A549 (cell line): ENCODE data around the gene UGT1A9.

Experiments used
- EP300 ChIP-seq, 2 experiments: fragments of >200 bp; sonication (Bioruptor Twin); formaldehyde crosslinking; IDR thresholded peaks; 2 replicates in 1 of 2; 3 replicates in 1 of 2; pipeline ENCODE4 v1.6.1; 2016 to 2017
- MAX ChIP-seq: IDR thresholded peaks from 2 replicates; pipeline ENCODE4 v1.6.1; 2012

DNA sequence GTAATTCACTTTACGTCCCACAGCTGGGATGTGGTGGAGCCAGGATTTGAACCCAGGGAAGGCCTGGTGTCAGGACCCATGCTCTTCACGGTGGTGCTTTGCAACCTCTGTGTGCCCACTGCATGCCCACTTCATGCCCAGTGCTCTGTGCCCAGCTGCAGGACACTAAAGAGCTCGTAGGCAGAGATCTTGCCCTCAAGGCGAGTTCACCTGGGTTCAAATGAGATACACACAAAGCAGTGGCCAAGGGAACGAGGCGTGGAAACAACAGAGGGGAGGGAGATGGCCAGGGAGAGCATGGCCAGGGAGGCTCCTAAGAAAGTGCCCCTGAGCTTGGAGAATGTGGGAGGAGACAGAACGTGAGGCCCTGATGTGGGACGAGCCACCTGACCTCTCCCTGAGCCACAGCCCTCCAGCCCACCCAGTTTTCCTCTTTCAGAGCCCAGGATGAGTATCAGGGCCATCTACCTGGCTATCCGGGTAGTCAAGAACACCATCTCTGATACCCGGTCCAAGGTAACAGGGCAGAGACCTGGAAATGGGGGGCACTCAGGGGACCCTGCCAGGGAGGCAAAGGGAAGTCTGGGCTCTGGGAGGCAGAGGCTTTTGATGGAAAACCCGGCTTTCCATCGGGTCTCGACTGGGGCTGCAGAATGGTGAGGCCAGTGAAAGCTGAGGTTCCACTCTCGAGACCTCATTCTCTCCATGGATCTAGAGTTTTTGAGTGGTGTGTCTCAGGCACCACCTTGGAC is 126.8 kb downstream of the UGT1A9 start:
- TF ChIP-seq EP300 (IDR thresholded peaks at IDR 0.05) (no peak), MAX (no peak)
